T1000 (cell line): Measurements from ENCODE around the gene FBXW4.
A peak's percentile ranks its signal among the peaks of the same experiment; 100 is the strongest.

Experiments
- DNase-seq: peaks from one replicate; lab custom pipeline; 2025; ENCODE audit warnings: mixed read lengths; lab: John Stamatoyannopoulos, UW

Gene FBXW4

DNA sequence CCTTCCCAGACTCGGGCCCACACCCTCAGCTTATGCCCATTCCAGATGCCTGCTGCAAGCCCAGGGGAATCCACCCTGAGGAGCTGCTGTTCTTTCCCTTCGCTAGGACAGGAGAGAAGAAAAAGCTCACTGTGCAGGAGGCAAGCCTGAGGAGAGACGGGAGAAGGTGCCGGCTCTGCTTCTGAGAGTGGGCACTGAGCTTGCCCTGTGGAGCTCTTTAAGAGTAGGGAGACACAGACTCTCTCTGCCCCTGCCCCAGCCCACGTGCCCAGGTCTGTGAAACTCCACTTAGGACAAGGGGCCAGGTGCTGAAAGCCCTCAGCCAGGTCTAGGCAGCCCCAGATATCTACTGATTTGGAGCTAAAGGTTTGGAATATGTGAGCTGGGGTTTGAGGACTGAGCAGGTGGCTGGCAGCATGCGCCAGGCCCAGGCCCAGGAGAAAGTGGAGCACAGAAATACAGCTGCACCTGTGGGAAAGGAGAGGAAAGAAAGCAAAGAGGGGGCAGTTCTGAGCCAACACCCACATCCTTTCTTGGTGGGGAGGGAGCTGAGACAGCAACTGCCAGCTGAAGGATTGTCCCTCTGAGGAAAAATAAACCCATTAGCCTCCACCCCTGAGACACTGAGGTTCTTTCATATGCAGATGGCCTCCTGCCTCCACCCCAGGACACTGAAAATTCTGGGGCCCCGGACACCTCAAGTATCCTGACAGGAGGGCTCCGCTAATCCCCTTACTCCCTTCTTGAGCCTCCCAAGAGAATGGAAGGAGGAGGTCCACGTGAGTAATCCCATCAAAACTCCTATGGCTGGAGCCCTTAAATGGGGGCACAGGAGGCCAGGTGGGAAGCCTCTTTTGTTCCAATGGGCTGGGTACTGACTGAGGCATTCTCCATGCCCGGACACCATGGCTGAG lies 114.2 kb downstream of the FBXW4 start:
- no peak for DNase-seq

DNA sequence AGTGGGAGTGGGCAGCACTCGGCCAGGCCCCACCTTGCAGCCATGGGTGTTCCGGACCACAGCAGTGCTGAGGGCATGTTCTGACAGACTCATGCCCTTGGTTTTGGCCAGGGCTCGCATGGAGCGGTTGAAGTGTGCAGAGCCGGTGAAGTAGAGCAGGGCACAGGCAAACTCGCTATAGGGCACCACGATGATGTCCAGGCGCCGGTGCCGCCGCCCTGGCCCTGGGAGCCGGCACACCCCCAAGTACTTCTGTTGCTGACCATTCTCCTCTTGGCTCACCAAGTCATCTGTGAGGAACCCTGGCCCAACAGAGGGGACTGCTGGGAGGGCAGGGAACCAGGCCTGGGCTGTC lies 115.5 kb downstream of the FBXW4 start:
- no peak for DNase-seq

DNA sequence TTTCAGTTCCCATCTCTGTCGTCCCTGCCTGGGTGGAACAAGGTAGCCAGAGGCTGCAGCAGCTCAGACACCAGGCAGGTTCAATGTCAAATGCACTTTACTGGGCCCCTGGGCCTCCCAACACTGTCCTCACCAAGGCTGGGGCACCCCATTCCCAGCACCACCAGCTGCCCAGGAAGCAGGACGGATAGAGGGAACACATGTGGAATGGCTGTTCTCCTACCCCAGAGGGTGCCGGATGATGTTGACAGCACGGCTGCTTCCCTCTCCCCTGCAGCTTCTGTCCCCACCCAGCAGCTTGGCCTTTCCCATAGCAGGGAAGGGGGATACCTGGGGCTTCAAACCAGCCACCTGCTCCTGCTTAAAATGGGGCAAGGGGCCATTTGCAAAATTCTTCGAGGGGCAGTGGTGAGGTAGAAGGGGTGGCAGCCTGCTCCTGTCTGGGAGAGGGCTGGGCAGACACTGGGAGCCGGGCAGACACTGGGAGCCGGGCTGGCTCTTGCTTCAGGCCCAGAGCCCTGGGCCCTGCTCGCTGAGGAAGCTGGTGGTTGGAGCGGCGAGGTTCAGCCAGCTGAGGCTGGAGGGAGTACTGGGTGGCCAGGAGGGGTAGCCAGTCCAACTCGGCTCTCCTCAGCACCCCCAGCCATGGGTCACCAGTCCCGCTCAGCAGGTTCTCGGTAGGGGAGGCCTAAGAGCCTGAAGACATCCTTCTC lies 116.0 kb downstream of the FBXW4 start:
- no peak for DNase-seq

DNA sequence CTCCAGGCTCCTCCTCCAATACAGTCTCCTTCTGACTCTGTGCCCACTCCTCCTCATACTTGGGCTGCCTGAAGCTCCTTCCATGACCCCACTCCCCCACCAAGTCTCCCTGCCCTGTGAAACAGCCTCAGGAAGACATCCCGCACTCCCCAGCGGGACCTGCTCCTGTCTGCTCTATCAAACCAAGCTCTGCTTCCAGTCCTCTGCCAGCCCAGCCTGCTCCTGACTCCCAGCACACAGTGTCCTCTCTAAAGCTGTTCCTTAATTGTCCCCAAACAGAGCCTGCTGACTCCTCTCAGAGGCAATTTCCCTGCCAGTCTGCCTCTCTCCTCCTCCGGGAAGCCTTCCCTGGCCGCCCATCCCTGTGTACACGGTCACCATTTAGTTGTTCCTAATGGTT lies 116.8 kb downstream of the FBXW4 start:
- no peak for DNase-seq

DNA sequence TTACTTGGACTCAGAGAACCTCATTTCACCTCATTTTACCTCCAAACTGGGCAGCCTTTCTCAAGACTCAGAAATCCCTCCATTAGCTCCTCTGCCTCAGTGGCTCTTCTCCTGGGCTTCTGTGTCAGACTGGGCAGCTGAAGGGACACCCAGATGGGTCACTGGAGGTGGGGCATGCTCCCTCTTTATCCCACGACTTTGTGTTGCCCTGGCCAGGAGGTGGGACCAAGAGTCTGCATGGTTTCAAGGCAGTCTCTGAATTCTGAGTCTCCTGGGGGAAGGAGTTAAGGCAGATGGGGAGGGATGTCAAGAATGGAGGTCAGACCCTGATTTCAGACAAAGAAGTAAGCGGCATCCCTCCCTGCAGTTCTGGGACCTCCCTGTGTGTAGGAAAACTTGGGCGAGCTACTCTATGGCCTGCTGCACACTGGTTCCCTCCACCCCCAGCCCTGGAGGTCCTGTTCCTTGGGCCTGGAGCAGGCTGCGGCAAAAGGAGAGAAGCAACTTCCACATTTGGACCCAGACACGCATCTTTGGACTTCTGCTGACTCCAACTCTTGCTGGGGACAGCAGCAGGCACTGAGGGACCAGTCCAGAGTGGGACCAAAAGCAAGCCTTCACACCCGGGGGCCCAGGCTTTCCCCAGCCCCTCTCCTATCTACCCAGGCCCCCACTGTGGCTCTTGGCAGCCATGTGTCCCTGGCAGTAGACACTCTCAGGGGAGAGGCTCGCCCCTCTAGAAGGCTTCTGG lies 117.7 kb downstream of the FBXW4 start:
- DNase-seq: no peak

DNA sequence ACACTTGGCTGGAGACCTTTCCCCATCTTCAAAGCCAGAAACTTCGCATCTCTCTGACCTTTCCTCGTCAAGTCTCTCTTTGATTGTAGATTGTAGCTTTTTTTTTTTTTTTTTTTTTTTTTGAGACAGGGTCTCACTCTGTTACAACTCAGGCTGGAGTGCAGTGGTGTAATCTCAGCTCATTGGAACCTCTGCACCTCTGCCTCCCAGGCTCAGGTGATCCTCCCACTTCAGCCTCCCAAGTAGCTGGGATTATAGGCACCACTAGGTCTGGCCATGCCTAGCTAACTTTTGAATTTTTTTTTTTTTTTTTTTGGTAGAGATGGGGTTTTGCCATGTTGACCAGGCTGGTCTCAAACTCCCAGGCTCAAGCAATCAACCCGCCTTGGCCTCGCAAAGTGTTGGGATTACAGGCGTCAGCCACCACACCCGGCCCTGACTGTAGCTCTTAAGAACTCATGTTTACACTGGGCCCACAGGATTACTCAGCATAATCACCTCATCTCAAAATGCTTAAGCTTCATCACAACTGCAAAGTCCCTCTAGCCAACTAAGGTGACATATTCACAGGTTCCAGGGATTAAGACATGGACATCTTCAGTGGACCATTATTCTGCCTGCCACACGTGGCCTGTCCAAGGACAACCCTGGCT lies 118.6 kb downstream of the FBXW4 start:
- DNase-seq: no peak

DNA sequence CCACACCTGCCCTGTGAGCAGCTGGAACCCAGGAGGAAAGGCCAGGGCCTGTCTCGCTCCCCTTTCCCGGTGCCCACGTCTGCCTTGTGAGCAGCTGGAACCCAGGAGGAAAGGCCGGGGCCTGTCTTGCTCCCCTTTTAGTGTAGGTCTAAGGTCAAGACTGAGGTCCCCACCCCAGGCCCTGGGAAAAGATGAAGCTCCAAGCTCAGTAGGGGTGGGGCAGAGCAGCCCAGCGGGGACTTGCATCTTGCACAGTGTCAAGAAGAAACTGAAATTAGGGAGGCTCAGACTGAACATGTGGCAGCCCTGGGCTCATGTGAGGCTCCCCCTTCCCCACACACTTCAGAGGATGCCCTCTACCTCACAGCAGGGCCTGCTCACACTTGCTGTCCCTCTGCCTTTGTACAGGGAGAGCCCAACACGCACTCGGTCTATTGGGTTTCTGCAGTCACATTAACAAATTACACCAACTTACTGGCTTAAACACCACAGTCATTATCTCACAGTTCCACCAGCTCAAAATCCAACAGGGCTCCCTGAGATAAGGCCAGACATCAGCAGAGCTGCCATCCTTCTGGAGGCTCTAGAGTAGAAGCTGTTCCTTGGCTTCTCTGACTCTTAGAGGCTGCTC lies 119.3 kb downstream of the FBXW4 start:
- DNase-seq: no peak

DNA sequence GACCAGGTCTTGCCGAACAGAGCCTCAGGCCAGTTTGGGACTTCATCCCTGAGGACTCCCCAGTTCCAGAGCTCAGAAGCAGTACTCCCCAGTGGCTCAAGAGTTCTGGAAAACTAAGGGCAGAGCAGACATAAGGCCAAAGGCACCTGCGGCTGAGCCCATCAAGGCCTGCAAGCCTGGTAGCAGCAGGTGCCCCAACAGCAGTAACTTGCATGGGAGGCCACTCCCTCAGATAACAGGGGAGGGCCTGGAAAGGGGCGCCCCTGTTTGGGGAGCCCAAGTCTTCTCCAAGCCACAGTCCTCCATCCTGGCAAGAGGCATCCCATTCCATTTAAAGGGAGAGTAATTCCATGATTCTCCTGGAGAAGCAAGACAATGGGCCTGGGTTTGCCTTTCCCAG lies 119.9 kb downstream of the FBXW4 start:
- no peak for DNase-seq

DNA sequence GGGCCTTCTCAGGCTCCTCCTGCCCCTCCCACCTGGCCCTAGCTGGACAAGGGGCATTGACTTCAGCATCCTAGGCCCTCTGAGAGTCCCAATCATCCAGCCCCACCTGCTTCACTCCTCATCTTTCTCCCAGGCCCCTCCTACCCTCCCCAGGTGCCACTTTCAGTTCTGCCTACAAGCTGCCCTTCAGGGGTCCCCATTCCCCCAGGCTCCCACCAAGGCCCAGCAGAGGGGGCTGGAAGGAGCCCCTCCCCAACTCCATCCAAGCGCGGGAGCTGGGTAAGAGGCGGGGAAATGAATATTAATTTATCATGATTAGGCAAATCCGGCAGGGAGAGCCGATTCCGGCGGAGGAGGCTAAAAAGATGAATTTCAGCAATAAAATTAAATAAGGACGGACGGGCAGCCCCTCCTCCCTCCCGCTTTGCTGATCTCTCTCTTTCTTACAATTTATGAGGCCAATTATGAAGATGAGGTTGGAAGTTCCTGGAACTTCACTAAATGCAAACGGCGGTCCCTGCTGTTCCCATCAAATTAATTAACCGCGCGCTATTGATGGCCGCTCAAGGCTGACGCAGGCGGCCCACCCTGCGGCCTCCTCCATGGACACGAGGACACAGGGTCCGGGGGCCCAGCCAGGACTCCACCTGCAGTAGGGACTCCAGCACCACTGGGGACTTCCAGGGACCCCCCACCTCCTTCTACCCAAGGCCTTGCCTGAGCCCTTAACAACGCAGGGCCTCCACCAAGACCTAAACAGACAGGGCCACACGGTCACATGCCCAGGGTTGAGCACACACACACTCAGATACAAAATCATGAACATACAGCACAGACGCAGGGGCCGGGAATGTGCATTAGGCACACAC lies 120.9 kb downstream of the FBXW4 start:
- no peak for DNase-seq

DNA sequence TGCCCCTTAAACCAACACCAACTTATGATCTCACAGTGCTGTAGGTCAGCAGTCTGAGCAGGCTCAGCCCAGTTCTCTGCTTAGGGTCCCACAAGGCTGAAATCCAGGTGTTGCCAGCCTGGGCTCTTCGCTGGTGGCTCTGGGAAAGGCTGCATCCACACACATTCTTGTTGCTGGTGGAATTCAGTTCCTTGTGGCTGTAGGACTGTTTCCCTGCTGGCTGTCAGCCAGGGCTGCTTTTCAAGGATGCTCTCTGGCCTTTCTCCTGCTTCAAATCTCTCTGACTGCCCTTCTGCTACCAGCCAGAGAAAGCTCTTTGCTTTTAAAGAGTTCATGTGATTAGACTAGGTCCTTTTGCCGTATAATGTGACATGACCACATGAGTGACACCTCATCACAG lies 122.2 kb downstream of the FBXW4 start:
- no peak for DNase-seq

DNA sequence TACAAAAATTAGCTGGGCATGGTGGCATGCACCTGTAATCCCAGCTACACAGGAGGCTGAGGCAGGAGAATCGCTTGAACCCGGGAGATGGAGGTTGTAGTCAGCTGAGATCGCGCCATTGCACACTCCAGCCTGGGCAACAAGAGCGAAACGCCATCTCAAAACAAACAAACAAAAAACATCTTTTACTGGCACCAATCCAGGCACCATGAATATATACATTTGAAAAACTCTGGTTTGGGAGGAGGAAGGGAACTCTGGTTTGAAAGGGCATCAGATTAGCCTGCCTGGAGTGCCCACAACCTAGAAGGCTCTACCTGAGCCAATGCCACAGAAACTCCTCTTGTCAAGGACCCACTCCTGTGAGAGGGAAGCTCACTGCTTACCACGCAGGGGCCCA lies 122.8 kb downstream of the FBXW4 start:
- no peak for DNase-seq

DNA sequence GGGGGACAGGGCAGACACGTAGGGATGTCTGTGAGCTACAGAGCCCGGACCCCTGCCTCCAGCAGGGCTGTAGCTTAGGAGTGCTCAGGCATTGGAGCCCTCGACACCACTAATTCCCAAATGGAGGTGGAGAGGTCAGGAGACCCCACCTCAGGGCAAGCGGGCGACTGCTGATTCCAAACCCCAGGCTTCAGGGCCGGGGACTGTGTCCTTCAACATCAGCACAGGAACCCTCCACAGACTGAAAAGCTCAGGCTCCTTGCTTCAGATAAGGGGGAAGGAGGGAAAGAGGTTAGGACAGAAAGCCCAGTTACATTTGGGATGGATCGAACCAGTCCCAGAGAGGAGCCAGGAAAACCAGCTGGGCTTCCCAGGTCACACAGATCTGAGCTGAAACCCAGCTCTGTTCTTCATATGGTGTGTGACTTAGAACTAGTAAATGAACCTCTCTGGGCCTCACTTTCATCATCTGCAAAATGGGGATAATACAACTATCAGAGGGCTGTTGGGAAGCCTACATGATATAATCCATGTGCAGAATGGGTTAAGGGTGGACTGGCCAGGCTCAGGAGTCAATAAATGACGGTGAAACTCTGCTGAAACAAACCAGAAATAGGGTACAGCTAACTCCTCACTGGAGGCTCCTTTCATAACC lies 123.6 kb downstream of the FBXW4 start:
- no peak for DNase-seq

DNA sequence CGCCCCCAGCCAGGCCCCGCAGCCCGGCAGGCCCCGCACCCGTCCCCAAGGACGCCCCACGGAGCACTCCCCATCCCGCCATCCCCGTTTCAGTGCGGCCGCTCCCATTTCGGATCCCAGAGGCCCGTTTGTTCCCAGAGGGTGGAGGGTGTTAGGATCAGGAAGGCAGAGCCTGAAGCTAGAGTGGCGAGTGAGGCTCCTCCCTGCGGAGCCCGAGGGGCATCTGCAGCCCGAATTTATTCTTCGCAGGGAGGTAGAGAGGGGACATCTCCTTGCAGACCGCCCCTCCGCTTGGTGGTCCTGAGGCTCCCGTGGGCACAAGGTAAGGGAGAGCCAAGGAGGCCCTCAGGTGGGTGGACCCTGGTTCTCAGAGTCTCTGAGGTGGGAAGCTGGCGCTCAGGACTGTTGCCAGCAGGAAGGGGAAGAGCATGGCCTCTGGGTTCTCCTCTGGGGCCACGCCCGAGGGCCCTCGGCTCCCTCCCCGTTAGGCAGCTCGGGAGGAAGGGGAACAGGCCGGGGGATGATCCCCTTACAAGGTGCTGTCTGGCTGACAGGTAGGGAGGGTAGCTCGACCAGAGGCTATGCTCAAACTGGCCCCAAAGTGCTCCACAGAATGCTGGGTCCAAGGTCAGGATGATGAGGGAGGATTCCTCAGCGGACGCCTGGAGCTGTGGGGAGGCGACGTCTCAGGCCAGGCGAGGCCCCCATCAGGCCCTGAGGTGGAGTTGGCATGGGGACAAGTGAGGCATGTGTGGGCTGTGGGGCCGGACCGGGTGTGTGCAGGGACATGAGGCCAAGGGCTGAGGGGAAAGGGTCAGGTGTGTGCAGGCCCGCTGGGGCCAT lies 124.3 kb downstream of the FBXW4 start:
- DNase-seq: peak; percentile 28

DNA sequence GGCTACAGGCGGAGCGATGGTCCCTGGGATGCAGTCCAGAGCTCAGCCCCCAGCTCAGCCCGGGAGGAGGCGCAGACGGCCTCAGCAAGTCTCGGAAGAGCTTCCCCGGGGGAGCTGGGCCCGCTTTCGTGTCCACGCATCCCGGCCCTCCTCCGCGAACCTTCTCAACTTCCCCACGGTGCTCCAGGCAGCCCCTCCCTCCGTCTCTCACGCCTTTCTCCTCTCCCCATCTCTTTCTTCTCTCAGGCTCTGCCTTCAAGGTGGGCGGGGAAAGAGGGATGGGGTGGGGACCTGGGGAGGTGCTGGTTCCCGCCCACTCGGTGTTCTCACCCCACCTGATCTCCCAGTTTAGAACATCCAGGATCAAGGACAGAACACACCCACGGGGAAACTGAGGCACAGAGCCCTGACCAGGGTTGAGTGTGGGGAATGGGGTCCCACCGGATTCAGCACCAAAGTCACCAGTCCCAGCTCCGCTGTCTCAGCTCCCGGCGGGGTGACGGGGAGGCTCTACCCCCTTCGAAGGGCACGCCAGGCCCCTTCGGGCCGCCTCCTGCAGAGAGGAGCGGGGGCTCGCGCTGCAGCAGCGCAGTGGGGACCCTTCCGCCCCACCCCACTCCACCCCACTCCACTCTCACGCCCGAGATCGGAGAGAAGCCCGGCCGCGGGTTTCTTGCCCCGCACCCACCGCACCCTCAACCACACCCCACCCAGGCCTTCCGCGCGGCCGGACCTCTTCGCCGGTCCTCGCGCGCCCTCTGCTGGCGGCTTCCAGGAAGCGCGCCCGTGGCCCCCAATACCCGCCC lies 125.1 kb downstream of the FBXW4 start:
- DNase-seq: no peak

DNA sequence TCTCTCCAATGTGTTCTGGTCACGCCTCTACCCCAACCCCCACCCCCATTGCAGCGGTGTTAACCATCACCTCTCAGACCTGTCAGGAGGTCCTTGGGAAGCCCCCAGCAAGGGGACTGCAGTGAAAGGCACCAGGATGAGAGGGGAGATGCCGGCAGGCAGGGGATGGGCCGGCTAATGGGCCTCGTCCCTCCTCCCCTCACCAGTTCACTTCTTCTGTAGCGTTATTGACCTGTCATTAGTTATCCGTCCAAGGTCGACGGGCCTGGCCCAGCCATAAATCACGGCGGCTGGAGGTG lies 125.7 kb downstream of the FBXW4 start:
- no peak for DNase-seq

DNA sequence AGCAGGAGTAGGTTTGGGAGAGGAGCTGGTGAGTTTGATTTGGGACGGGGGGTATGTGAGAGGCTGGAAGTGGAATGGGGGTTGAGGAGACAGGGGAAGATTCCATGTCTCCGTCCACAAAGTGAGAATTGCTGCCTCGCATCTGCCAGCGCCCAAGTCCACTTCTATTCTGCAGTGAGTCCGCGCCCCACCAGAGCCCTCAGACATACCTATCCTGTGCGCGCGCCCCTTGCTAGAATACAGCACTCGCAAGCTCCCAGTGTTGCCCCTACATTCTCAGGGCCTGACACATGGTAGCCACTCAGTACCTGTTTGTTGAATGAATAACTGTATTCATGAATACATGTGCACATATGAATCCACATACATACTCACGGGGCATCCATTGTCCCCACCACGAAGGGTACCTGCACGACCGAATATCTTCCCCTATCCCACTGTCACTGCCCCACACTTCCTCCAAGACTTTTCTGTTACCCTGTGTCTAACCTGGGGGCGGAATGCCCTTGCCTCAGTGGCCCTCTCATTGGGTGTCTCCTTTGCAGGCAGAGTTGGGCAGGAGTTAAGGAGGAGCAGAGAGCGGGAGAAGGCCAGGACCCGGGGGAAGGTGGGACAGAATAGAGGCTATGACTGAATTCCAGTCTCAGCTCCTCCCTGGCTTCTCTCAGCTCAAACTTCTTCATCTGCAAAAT lies 126.8 kb downstream of the FBXW4 start:
- no peak for DNase-seq

DNA sequence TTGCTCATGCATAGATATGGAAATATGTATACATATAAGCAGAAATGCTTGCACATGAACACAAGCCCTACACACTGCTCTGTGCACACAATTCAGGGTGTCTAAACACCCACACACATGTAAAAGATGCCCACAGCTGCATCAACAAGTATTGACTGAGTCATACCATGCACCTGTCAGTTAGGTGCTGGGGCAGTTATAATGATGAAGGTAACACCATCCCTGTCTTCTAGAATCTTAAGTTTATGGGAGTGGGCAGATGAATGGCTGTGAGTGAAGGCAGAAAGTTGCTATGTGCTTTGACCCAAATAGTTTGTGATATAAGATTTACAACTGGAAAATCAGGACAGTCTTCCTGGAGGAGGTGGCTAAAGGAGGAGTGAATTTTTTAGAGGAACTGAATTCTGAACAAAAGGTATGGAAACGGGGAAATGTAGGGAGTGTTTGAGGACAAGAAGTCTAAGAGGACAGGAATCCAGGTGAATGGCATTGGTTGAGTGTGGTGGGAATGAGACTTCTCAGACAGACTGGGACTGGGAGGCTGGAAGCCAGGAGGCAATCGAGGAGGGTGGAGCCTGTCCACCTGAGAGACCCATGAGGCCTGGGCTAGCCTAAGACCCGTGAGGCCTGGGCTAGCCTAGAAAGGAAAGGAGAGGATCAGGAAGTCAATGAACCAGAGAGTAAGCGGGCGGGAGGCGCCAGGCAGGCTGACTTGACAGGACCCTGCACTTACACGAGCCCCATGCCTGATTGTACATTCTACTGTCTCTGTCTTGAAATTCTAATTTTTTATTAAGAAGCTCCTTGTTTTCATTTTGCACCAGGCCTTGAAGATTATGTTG lies 127.6 kb downstream of the FBXW4 start:
- DNase-seq: no peak
